ENCODE data around the gene IGF2BP3.

Gene IGF2BP3

DNA sequence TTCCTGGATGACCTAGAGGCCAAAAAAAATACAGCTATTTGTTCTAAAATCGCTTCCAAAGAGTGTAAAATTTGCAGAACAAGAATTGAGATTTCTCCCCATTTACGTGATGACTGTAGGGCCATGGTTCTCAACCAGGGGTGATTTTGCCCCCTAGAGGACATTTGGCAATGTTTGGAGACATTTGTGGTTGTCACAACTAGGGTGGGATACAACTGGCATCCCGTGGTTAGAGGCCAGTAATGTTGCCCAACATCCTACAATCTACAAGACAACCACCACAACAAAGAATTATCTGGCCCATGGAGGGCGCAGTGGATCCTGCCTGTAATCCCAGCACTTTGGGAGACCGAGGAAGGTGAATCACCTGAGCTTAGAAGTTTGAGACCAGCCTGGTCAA lies 193.9 kb downstream of the IGF2BP3 start:
- DNase-seq (ENCODE audit: low read depth), result no peak
- TF ChIP-seq, protein P1, sequence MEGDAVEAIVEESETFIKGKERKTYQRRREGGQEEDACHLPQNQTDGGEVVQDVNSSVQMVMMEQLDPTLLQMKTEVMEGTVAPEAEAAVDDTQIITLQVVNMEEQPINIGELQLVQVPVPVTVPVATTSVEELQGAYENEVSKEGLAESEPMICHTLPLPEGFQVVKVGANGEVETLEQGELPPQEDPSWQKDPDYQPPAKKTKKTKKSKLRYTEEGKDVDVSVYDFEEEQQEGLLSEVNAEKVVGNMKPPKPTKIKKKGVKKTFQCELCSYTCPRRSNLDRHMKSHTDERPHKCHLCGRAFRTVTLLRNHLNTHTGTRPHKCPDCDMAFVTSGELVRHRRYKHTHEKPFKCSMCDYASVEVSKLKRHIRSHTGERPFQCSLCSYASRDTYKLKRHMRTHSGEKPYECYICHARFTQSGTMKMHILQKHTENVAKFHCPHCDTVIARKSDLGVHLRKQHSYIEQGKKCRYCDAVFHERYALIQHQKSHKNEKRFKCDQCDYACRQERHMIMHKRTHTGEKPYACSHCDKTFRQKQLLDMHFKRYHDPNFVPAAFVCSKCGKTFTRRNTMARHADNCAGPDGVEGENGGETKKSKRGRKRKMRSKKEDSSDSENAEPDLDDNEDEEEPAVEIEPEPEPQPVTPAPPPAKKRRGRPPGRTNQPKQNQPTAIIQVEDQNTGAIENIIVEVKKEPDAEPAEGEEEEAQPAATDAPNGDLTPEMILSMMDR (conservative IDR thresholded peaks at IDR 0.05; ENCODE audit: low read length), result no peak
- no peak overlapping the region for H3K4me3 ChIP-seq (ENCODE audit: low read length)

DNA sequence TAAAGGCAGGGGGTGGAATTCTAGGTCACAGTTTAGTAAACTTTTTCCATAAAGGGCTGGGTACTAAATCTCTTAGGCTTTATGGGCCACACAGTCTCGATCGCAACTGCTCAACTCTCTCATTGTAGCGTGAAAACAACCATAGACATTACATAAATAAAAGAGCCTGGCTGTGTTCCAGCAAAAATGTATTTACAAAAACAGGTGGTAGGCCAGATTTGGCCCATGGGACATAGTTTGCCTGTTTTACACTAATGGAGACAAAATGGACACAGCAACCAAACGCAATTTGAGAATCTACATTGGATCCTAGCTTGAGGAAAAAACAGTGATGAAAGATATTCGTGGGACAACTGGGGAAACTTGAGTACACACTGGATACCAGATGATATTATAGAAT lies 194.4 kb downstream of the IGF2BP3 start:
- no peak overlapping the region for H3K4me3 ChIP-seq (ENCODE audit: low read length)
- DNase-seq (ENCODE audit: low read depth), result no peak
- TF ChIP-seq, protein P1 (conservative IDR thresholded peaks at IDR 0.05; ENCODE audit: low read length), result no peak

DNA sequence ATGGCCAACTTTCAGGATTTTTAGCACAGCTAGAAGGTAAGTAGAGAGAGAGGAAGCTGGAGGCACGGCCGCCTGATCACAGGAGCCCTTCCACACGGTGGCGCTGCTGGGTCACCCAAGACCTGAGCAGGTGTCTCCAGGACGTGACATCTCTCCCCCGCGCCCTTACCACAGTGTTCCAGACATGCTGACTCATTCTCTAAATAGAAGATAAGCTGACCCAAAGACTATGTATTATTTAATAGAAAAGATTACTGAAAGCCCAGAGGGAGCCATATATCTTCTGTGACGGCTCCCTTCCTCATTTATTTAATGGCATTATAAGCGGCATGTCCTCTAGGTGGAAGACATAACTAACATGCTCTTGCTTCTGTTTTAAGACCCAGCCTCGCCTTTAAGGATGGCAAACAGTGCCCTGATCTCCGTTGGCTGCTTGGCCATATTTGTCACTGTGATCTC lies 197.1 kb downstream of the IGF2BP3 start:
- no peak overlapping the region for H3K4me3 ChIP-seq (ENCODE audit: low read length)
- DNase-seq (ENCODE audit: low read depth), result peak; percentile 60
- TF ChIP-seq, protein P1 (conservative IDR thresholded peaks at IDR 0.05; ENCODE audit: low read length), result peak; percentile 75

DNA sequence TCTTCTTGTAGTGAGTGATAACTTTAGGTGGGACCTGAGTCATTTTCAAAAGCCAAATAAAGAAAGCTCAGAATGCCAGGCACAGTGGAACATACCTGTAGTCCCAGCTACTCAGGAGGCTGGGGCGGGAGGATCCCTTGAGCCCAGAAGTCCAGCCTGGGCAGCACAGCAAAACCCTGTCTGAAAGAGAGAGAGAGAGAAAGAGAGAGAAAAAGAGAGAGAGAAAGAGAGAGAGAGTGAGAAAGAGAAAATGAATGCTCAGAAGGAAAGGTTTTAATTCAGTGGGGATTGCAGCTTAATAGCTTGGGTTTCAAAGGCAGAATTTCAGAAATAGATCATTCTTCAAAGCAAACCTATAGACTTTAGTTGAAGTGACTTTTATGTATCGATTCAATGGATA lies 198.0 kb downstream of the IGF2BP3 start:
- H3K4me3 ChIP-seq (ENCODE audit: low read length), result no peak overlapping the region
- DNase-seq (ENCODE audit: low read depth), result no peak
- TF ChIP-seq, protein P1 (conservative IDR thresholded peaks at IDR 0.05; ENCODE audit: low read length), result no peak

DNA sequence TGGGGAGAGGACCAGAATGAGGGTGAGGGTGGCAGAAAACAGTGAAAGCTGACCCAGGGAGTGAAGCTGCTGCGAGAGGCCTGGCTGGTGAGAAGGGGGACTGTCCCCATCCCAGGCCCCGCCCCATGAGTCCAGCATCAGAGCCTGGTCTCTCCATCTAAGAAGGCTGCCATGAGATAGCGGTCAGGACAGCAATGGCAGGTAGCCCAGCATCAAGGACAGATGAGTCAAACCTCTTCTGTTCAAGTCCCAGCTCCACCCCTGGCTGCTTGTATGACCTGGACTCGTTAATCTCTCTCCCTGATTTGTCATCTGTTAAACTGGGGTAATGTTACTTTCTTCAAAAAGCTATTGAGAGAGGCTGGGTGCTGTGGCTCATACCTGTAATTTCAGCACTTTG lies 201.5 kb downstream of the IGF2BP3 start:
- TF ChIP-seq, protein P1 (conservative IDR thresholded peaks at IDR 0.05; ENCODE audit: low read length), result no peak
- no peak for DNase-seq (ENCODE audit: low read depth)
- H3K4me3 ChIP-seq (ENCODE audit: low read length), result no peak overlapping the region

DNA sequence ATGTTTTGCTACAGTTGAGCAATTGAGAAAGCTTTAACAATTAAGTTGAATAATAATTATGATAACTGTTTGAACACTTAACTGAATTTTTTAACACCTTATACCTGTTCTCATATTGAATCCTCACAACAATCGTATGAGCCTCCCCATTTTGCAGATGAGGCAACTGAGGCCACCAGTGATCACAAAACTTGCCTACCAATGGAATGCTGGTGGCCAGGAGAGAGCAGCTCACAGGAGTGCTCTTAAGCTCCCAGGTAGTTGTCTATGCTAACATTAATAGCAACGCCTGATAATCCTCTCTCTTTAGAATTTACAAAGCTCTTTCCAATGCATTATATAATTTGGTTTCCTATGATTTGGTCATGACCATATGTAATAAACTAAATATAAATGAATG lies 202.1 kb downstream of the IGF2BP3 start:
- DNase-seq (ENCODE audit: low read depth), result no peak
- H3K4me3 ChIP-seq (ENCODE audit: low read length), result no peak overlapping the region
- TF ChIP-seq, protein P1 (conservative IDR thresholded peaks at IDR 0.05; ENCODE audit: low read length), result no peak

DNA sequence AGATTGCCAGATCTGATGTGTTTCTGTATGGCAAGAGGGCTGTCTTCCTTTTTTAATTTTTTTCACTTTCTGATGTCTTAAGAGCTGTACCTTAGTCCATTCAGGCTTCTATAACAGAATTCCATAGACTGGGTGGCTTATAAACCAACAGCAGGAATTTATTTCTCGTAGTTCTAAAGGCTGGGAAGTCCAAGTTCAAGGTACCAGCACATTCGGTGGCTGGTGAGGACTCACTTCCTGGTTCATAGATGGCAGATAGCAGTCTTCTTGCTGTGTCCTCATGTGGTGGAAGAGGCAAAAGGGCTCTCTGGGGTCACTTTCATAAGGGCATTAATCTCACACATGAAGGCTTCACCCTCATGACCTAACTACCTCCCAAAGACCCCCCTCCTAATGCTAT lies 202.9 kb downstream of the IGF2BP3 start:
- H3K4me3 ChIP-seq (ENCODE audit: low read length), result no peak overlapping the region
- no peak for DNase-seq (ENCODE audit: low read depth)
- TF ChIP-seq, protein P1 (conservative IDR thresholded peaks at IDR 0.05; ENCODE audit: low read length), result no peak
